Mammary epithelial cell (primary cell): ENCODE data around the gene ELF3.

Source experiments
- EZH2 ChIP-seq: IDR thresholded peaks from 2 replicates; pipeline ENCODE4 v1.6.1; 2012; ENCODE audit warnings: low read length, inconsistent platforms, borderline replicate concordance
- TF ChIP-seq, protein P1 (sequence below), 2 donors: IDR thresholded peaks in 1 of 2; conservative IDR thresholded peaks in 1 of 2; 2 replicates each; pipeline ENCODE4 v1.5.1; 2011 to 2012; ENCODE audit warnings: inconsistent platforms in 2 of 2, low read length in 2 of 2, mild to moderate bottlenecking in 2 of 2, control low read depth in 1 of 2, low read depth in 1 of 2; ENCODE audit not compliant: insufficient read depth in 1 of 2; ENCODE audit errors: extremely low read depth in 1 of 2

- TF ChIP-seq, protein P1, sequence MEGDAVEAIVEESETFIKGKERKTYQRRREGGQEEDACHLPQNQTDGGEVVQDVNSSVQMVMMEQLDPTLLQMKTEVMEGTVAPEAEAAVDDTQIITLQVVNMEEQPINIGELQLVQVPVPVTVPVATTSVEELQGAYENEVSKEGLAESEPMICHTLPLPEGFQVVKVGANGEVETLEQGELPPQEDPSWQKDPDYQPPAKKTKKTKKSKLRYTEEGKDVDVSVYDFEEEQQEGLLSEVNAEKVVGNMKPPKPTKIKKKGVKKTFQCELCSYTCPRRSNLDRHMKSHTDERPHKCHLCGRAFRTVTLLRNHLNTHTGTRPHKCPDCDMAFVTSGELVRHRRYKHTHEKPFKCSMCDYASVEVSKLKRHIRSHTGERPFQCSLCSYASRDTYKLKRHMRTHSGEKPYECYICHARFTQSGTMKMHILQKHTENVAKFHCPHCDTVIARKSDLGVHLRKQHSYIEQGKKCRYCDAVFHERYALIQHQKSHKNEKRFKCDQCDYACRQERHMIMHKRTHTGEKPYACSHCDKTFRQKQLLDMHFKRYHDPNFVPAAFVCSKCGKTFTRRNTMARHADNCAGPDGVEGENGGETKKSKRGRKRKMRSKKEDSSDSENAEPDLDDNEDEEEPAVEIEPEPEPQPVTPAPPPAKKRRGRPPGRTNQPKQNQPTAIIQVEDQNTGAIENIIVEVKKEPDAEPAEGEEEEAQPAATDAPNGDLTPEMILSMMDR (conservative IDR thresholded peaks at IDR 0.05 in 1 of 2, IDR thresholded peaks at IDR 0.05 in 1 of 2; ENCODE audit: extremely low read depth in 1 of 2, insufficient read depth in 1 of 2, low read depth in 1 of 2, low read length in 2 of 2), result no peak
- TF ChIP-seq EZH2, result no peak
Observed at GRCh38 chr1:201983380-201983805, 27.0 kb upstream of the ELF3 start.
